Heart right ventricle (tissue), 16 donors: Measurements from ENCODE around the gene SLC2A13. TPM values are rescaled to one million over a fixed set of nuclear protein-coding genes. Genes with fewer than 3 reads are reported as not detected.

Experiments
- ATAC-seq, 8 donors: fragments of 200-7000 bp; cut with Tn5 transposase; one replicate each; pipeline ENCODE4 v1.9.1; 2020; ENCODE audit warnings: mild to moderate bottlenecking in 8 of 8, moderate library complexity in 8 of 8, moderate number of reproducible peaks in 1 of 8
- DNase-seq, 2 donors: peaks; one replicate each; pipeline ENCODE4 v3.0.0-alpha.2; 2020
- H3K27ac ChIP-seq, 10 donors: fragments of 200-600 bp; sonication (generic) in 2 of 10; one replicate each; pipeline versions ENCODE4 v1.5.0 to v1.8.0; 2020 to 2022; ENCODE audit warnings: mild to moderate bottlenecking in 3 of 10
- H3K27me3 ChIP-seq, 7 donors: fragments of 200-600 bp; one replicate each; pipeline ENCODE4 v1.8.0; 2021 to 2022; ENCODE audit warnings: mild to moderate bottlenecking in 2 of 7
- H3K36me3 ChIP-seq, 9 donors: fragments of 200-600 bp; sonication (generic) in 1 of 9; one replicate each; pipeline versions ENCODE4 v1.5.0 to v1.8.0; 2020 to 2022; ENCODE audit warnings: mild to moderate bottlenecking in 2 of 9
- H3K4me1 ChIP-seq, 9 donors: fragments of 200-600 bp; sonication (generic) in 1 of 9; one replicate each; pipeline versions ENCODE4 v1.5.0 to v1.8.0; 2020 to 2022; ENCODE audit warnings: mild to moderate bottlenecking in 4 of 9
- H3K4me3 ChIP-seq, 10 donors: fragments of 200-600 bp; sonication (generic) in 2 of 10; one replicate each; pipeline versions ENCODE4 v1.5.0 to v1.8.0; 2020 to 2022; ENCODE audit warnings: mild to moderate bottlenecking in 7 of 10, moderate library complexity in 2 of 10
- H3K9me3 ChIP-seq, 11 donors: fragments of 200-600 bp in 10 of 11; sonication (generic) in 2 of 11; one replicate each; pipeline versions ENCODE4 v1.5.0 to v1.8.0; 2013 to 2022; ENCODE audit warnings: mild to moderate bottlenecking in 2 of 11, control low read depth in 1 of 11, moderate library complexity in 1 of 11
- WGBS, 2 donors: extraction: QIAGEN DNeasy Blood & Tissue Kit; methylation state at CpG; one replicate each; pipeline ENCODE4 v1.1.7; 2013; ENCODE audit warnings: inconsistent platforms in 1 of 2; 5-methylcytosine and 5-hydroxymethylcytosine counted together
- intact Hi-C, 10 donors: fragments of 100-400 bp; cut with DNase I; formaldehyde crosslinking; loops; one replicate each; pipeline versions ENCODE4 v1.11.1 to v1.14.2; 2022
- polyA plus RNA-seq, 2 donors: library from polyadenylated mRNA; stranded (reverse); fragments of 200-250 nt; gene quantifications; one replicate each; pipeline ENCODE4 v1.2.3, GENCODE V29; 2013
- total RNA-seq, 10 donors: library from RNA; stranded (reverse); fragmentation: NEBNext Ultra II Directional in 3 of 10; extraction: Animal tissue kit (Norgen Biotek cat#: 25700) in 3 of 10; gene quantifications; one replicate each; pipeline versions ENCODE4 v1.2.1 to v1.2.4, GENCODE V29; 2021 to 2023
- TF ChIP-seq, protein P1 (sequence below), 9 donors: fragments of 200-600 bp; sonication (generic) in 2 of 9; IDR thresholded peaks; one replicate each; pipeline versions ENCODE4 v1.5.0 to v1.8.0; 2021 to 2022; ENCODE audit warnings: antibody characterized with exemption in 9 of 9, mild to moderate bottlenecking in 5 of 9, moderate library complexity in 1 of 9
- donor health status: Arrhythmogenic right ventricular cardiomyopathy.
- donor health status: ischemic (EF 13 %, LVEDD 7.1; RV severe dilation, severe dysfunction).
- donor health status: healthy with polysubstance abuse.
- donor health status: DM: no; HTN: yes; CAD: no.
- donor health status: DM: no; HTN: no; CAD: no.
- donor health status: ischemic (EF 25% LVEDD 6.9; RV normal size, moderate dysfunction).
- donor health status: ischemic (EF 25% LVEDD 5.7; RV mildly dilated, moderate dysfunction).
- donor health status: healthy.
- donor health status: DM: yes; HTN: yes; CAD: no.
- donor health status: Ischemic cardiomyopathy.
- donor health status: ischemic (EF 35%, LVEDD 5.7; RV mildly dilated, moderate dysfunction).
- donor health status: nonischemic (EF 11% LVEDD 7.7; RV severe dilation, severe dysfunction).
- donor health status: DM: yes; HTN: yes; CAD: no.
- donor health status: PGD.
- donor health status: ischemic (EF 29% LVEDD 5.4; RV normal size, mild dysfunction).
- donor health status: nonischemic (EF 23%, LVEDD 6.1; RV moderate dilation, normal function).

SLC2A13 gene
- total and polyA plus RNA-seq, 12 donors: 2.6 to 14.2 (median 9.8) TPM

DNA sequence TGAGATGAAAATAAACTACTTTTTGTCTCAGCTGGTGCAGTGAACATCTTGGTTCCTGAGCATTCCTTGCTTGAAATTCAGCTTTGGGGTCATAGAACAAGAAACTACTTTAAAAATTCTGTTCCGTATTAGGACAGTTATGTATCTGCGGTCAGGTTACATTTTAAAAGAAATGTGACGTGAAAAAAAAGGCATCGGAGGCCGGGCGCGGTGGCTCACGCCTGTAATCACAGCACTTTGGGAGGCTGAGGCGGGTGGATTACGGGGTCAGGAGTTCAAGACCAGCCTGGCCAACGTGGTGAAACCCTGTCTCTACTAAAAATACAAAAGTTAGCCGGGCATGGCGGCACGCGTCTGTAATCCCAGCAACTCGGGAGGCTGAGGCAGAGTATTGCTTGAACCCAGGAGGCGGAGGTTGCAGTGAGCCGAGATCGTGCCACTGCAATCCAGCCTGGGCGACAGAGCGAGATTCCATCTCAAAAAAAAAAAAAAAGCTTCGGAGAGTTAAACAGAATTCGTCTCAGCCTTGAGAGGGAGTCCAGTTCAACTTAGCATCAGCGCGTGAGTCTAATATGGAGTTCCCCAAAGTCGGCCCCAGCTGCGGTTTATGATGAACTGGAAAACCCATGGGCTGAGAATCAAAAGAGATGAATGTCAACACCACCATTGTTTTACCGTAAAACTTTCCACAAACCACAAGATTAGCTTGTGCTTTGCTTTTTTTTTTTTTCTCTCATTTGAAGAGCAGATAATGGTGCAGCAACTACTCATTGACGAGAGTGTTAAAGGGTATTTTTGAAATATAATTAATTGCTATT, 2.1 kb upstream of the SLC2A13 start:
- peaks cover 0 to 36% (median 30%) of the 10 kb centered on the region in 9 donors for H3K4me1 ChIP-seq
- H3K27me3 ChIP-seq: peaks cover 0 to 4% (median 0%) of the 10 kb centered on the region in 7 donors
- 79 to 84% methylated on average over 29 of the region's 29 CpGs for WGBS, 2 donors
- intact Hi-C loops: loop anchor here (1.0 to 10.0 kb wide), 12 partner anchors 46 to 523 kb away; no protein-coding TSS in a partner anchor
- H3K9me3 ChIP-seq: no peaks in the 10 kb centered on the region
- no peaks in the 10 kb centered on the region for H3K36me3 ChIP-seq
- TF ChIP-seq, protein P1, sequence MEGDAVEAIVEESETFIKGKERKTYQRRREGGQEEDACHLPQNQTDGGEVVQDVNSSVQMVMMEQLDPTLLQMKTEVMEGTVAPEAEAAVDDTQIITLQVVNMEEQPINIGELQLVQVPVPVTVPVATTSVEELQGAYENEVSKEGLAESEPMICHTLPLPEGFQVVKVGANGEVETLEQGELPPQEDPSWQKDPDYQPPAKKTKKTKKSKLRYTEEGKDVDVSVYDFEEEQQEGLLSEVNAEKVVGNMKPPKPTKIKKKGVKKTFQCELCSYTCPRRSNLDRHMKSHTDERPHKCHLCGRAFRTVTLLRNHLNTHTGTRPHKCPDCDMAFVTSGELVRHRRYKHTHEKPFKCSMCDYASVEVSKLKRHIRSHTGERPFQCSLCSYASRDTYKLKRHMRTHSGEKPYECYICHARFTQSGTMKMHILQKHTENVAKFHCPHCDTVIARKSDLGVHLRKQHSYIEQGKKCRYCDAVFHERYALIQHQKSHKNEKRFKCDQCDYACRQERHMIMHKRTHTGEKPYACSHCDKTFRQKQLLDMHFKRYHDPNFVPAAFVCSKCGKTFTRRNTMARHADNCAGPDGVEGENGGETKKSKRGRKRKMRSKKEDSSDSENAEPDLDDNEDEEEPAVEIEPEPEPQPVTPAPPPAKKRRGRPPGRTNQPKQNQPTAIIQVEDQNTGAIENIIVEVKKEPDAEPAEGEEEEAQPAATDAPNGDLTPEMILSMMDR (IDR thresholded peaks at IDR 0.05): peak in 3 of 9 donors; percentile 3 to 6 (median 4)
- peak overlapping the region in 1 of 10 donors; percentile 89 for H3K4me3 ChIP-seq
- DNase-seq (peak in 1 of 2 donors; percentile 10), ATAC-seq (no peak)
- no peak overlapping the region for H3K27ac ChIP-seq

DNA sequence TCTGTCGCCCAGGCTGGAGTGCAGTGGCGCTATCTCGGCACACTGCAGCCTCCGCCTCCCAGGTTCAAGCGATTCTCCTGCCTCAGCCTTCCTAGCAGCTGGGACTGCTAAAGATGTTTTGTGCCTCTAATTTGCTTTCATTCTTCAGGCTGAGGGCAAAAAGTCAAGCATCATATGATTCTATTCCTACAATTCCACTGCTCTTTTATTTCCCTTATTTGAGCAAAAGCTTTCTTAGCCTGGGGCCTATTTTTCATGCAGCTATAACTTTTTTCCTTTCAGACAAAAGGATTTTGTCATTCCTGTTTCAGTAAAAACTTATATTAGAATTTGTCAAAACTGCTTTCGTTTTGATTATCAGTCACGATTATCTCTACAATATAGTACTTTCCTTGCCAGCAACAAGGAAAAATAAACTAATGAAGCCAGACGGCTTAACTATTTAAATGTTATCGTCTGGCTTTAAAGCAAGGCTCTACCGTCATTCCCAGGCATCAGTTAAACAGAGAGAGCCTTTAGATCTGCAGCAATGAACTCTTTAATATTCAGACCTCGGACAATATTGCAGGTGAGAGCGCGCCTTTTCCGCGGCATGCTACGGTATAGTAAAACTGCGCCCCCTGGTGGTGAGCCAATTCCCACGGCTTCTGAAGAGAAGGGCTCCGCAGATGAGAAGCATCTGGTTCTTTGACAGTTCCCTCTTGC, 1.4 kb upstream of the SLC2A13 start:
- no peaks in the 10 kb centered on the region for H3K36me3 ChIP-seq
- 21 to 24% methylated on average over 19 of the region's 19 CpGs for WGBS, 2 donors
- no peaks in the 10 kb centered on the region for H3K9me3 ChIP-seq
- peak in 7 of 8 donors; percentile 21 to 80 (median 68) for ATAC-seq
- peak overlapping the region in 9 of 10 donors; percentile 5 to 99 (median 41) for H3K4me3 ChIP-seq
- peaks cover 0 to 4% (median 0%) of the 10 kb centered on the region in 7 donors for H3K27me3 ChIP-seq
- TF ChIP-seq, protein P1 (IDR thresholded peaks at IDR 0.05): peak; percentile 88 to 97 (median 94)
- intact Hi-C loops: loop anchor here (1.0 to 10.0 kb wide), 12 partner anchors 45 to 522 kb away; no protein-coding TSS in a partner anchor
- peaks cover 0 to 38% (median 31%) of the 10 kb centered on the region in 9 donors for H3K4me1 ChIP-seq
- H3K27ac ChIP-seq: peak overlapping the region in 2 of 10 donors; percentile 33 to 93
- peak; percentile 87 to 91 for DNase-seq

DNA sequence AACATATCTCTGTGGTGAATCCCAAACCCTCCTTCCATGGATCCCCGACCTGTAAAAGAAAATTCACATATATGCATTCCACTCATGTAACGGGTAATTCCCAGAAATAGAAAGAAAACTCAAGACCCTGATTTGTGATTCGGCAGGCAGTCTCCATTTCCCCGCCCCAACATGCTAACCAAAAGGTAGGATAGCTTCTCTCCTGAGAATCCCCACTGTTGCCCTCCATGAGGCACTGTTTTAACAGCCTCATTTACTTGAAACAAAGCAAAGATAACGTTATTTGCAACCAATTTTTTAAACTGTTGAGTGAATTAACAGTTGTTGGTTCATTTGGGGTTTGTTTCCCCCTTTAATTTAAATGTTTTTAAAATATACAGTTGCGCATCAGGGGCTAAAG, 774 bp upstream of the SLC2A13 start:
- DNase-seq (no peak), ATAC-seq (no peak)
- no peaks in the 10 kb centered on the region for H3K9me3 ChIP-seq
- H3K36me3 ChIP-seq: no peaks in the 10 kb centered on the region
- peak overlapping the region in 7 of 10 donors; percentile 86 to 93 (median 88) for H3K27ac ChIP-seq
- H3K4me3 ChIP-seq: peak overlapping the region in 7 of 10 donors; percentile 50 to 99 (median 90)
- 78% methylated on average over 6 of the region's 6 CpGs for WGBS, 2 donors
- intact Hi-C loops: loop anchor here (1.0 to 10.0 kb wide), 12 partner anchors 44 to 522 kb away; no protein-coding TSS in a partner anchor
- peaks cover 0 to 4% (median 0%) of the 10 kb centered on the region in 7 donors for H3K27me3 ChIP-seq
- TF ChIP-seq, protein P1 (IDR thresholded peaks at IDR 0.05): no peak
- H3K4me1 ChIP-seq: peaks cover 0 to 38% (median 31%) of the 10 kb centered on the region in 9 donors

DNA sequence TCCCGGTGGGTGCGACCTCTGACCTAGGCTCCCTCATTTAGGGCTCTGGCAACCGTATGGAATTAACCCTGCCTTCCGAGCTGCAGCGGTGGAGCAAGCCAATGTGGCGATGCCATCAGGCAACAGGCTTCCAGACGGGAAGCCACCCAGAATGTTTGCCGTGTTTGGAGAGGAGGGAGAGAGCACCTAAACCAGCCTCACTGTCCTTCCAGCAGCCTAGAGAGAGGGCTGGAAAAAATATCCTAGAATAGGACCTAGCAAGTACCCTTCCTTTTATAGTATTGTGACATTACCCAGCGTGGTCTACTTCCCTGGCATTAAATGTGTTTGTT, 287 bp upstream of the SLC2A13 start:
- no peaks in the 10 kb centered on the region for H3K9me3 ChIP-seq
- peak in 7 of 8 donors; percentile 10 to 60 (median 43) for ATAC-seq
- H3K27ac ChIP-seq: peak overlapping the region in 9 of 10 donors; percentile 0 to 93 (median 87)
- DNase-seq: no peak
- H3K27me3 ChIP-seq: peaks cover 0 to 4% (median 0%) of the 10 kb centered on the region in 7 donors
- peak overlapping the region; percentile 78 to 99 (median 93) for H3K4me3 ChIP-seq
- intact Hi-C loops: loop anchor here in 9 of 10 donors (1.0 to 10.0 kb wide), 12 partner anchors 44 to 521 kb away; no protein-coding TSS in a partner anchor
- no peaks in the 10 kb centered on the region for H3K36me3 ChIP-seq
- H3K4me1 ChIP-seq: peaks cover 0 to 38% (median 31%) of the 10 kb centered on the region in 9 donors
- TF ChIP-seq, protein P1 (IDR thresholded peaks at IDR 0.05): no peak
- 13 to 15% methylated on average over 9 of the region's 9 CpGs for WGBS, 2 donors
